ENCODE data around the gene LRRC10B. TPM values are rescaled to one million over a fixed set of nuclear protein-coding genes. Genes with fewer than 3 reads are reported as not detected.

Gene LRRC10B
- total and polyA plus RNA-seq, 4 donors: 9.2 to 29.3 (median 11.5) TPM

DNA sequence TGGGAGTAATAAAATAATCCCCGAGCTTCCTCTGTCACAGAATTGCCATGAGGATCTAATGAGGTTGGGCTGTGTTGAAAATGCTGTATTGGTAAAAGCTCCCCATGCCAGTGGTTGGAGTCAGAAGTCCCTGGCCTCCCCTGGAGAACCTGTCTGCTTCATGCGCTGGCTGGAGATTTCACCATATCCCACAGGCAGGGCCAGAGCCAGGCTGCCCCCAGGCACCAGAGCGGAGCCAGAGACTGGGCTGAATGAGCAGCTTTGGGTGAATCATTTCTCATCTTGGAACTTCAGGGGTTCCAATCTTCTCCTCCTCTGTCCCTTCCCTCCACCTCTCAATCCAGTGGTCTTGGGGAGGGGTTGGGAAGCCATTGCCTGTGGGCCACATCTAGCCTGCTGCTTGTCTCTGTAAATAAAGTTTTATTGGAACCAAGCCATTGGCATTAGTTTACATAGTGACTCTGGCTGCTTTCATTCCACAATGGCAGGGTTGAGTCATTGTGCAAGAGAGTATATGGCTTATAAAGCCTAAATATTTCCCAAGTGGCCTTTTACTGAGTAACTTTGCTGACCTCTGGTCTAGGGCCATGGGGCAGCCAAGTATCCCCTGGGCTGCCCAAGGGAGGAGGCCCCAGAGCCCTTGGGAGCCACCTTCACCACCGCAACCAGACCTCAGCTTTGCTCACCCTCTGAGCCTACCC, 35.2 kb downstream of the LRRC10B start:
- Histone ChIP-seq H3K9me3 (ENCODE audit: control insufficient read depth in 4 of 4, insufficient read depth in 3 of 4, low read length in 3 of 4) (no peaks in the 10 kb centered on the region), H3K27me3 (ENCODE audit: control insufficient read depth in 3 of 3, insufficient read depth in 3 of 3, low read length in 2 of 3) (no peaks in the 10 kb centered on the region), H3K4me1 (ENCODE audit: control insufficient read depth in 5 of 5, insufficient read depth in 5 of 5, low read length in 5 of 5) (peaks cover 0 to 36% (median 2%) of the 10 kb centered on the region in 5 donors), H3K36me3 (ENCODE audit: control insufficient read depth in 4 of 4, insufficient read depth in 4 of 4, low read length in 4 of 4) (no peaks in the 10 kb centered on the region), H3K4me3 (no peak overlapping the region), H3K9ac (ENCODE audit: insufficient read depth in 1 of 2, low read length in 2 of 2) (no peak overlapping the region), H3K27ac (ENCODE audit: low read depth in 1 of 2, low read length in 1 of 2) (no peak overlapping the region)
- DNase-seq (no peak), ATAC-seq (ENCODE audit: insufficient read depth, low FRiP score) (no peak)
- TF ChIP-seq, protein P1, sequence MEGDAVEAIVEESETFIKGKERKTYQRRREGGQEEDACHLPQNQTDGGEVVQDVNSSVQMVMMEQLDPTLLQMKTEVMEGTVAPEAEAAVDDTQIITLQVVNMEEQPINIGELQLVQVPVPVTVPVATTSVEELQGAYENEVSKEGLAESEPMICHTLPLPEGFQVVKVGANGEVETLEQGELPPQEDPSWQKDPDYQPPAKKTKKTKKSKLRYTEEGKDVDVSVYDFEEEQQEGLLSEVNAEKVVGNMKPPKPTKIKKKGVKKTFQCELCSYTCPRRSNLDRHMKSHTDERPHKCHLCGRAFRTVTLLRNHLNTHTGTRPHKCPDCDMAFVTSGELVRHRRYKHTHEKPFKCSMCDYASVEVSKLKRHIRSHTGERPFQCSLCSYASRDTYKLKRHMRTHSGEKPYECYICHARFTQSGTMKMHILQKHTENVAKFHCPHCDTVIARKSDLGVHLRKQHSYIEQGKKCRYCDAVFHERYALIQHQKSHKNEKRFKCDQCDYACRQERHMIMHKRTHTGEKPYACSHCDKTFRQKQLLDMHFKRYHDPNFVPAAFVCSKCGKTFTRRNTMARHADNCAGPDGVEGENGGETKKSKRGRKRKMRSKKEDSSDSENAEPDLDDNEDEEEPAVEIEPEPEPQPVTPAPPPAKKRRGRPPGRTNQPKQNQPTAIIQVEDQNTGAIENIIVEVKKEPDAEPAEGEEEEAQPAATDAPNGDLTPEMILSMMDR (IDR thresholded peaks at IDR 0.05; ENCODE audit: control extremely low read depth, extremely low read depth): no peak
- WGBS, 2 donors: 92 to 95% methylated on average over 4 of the region's 4 CpGs

DNA sequence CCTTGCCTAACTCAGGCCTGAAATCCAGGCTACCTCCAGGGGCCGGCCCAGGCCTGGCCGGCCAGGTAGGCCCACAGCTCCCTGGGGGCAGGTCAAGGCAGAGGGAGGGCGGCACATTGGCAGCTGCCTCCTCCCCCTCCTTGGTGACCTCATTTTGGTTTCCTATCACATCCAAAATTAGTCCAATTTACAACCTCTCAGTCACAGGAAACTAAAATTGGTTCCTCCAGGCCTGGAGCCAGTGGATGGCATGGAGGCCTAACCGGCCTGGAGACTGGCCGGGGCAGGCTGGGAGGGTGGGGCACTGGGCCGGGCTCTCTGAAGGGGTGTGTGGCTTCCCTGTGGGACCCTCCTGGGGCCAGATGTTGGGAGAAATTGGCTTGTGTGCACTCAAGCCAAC, 35.9 kb downstream of the LRRC10B start:
- Histone ChIP-seq H3K4me1 (ENCODE audit: control insufficient read depth in 5 of 5, insufficient read depth in 5 of 5, low read length in 5 of 5) (peaks cover 0 to 29% (median 2%) of the 10 kb centered on the region in 5 donors), H3K27me3 (ENCODE audit: control insufficient read depth in 3 of 3, insufficient read depth in 3 of 3, low read length in 2 of 3) (no peaks in the 10 kb centered on the region), H3K9ac (ENCODE audit: insufficient read depth in 1 of 2, low read length in 2 of 2) (no peak overlapping the region), H3K27ac (ENCODE audit: low read depth in 1 of 2, low read length in 1 of 2) (no peak overlapping the region), H3K9me3 (ENCODE audit: control insufficient read depth in 4 of 4, insufficient read depth in 3 of 4, low read length in 3 of 4) (no peaks in the 10 kb centered on the region), H3K36me3 (ENCODE audit: control insufficient read depth in 4 of 4, insufficient read depth in 4 of 4, low read length in 4 of 4) (no peaks in the 10 kb centered on the region), H3K4me3 (no peak overlapping the region)
- ATAC-seq (ENCODE audit: insufficient read depth, low FRiP score): no peak
- 91 to 92% methylated on average over 6 of the region's 6 CpGs for WGBS, 2 donors
- TF ChIP-seq, protein P1 (IDR thresholded peaks at IDR 0.05; ENCODE audit: control extremely low read depth, extremely low read depth): no peak
- DNase-seq: no peak

DNA sequence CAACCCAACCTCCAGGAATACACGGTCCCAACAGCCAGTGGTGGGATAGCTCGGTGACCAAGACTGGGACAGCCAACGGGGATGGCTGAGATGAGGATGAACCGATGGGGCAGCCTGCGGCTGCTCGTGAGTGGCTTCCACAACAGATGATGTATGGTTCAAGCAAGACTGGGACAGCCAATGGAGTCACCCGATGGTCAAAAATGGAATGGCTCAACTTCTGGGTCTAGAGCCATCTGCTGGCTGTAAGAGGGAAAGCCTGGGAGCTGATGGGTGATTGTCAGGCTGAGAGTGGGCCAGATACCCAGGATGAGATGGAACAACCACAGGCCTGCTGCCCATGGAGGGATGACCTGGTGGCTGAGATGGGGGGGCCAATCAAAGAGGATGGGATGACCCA, 36.8 kb downstream of the LRRC10B start:
- TF ChIP-seq, protein P1 (IDR thresholded peaks at IDR 0.05; ENCODE audit: control extremely low read depth, extremely low read depth): no peak
- ATAC-seq (ENCODE audit: insufficient read depth, low FRiP score) (no peak), DNase-seq (no peak)
- no peaks in the 10 kb centered on the region for H3K36me3 ChIP-seq (ENCODE audit: control insufficient read depth in 4 of 4, insufficient read depth in 4 of 4, low read length in 4 of 4)
- no peaks in the 10 kb centered on the region for H3K9me3 ChIP-seq (ENCODE audit: control insufficient read depth in 4 of 4, insufficient read depth in 3 of 4, low read length in 3 of 4)
- WGBS, 2 donors: 94 to 95% methylated on average over 7 of the region's 7 CpGs
- no peak overlapping the region for H3K4me3 ChIP-seq
- peaks cover 0 to 22% (median 2%) of the 10 kb centered on the region in 5 donors for H3K4me1 ChIP-seq (ENCODE audit: control insufficient read depth in 5 of 5, insufficient read depth in 5 of 5, low read length in 5 of 5)
- no peaks in the 10 kb centered on the region for H3K27me3 ChIP-seq (ENCODE audit: control insufficient read depth in 3 of 3, insufficient read depth in 3 of 3, low read length in 2 of 3)
- H3K27ac ChIP-seq (ENCODE audit: low read depth in 1 of 2, low read length in 1 of 2): no peak overlapping the region
- H3K9ac ChIP-seq (ENCODE audit: insufficient read depth in 1 of 2, low read length in 2 of 2): no peak overlapping the region

DNA sequence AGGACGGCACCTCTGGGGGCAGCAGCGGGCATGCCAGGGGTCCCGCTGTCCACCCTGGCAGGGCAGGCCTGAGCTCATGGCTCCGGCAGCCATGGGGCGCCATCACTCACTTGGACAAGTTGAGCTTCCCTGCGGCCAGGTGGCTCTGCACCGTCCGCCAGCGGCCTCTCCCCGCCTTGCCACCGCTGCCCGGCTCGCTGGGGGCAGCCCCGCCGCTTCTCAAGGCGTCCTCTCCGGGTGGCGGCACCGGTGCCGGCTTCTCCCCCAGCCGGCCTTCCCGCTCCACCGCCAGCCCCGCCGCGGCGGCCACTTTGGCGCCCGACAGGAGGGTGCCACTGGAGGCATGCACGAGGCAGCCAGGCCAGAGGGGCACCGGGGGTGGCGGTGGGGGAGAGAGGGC, 37.4 kb downstream of the LRRC10B start:
- Histone ChIP-seq H3K27me3 (ENCODE audit: control insufficient read depth in 3 of 3, insufficient read depth in 3 of 3, low read length in 2 of 3) (no peaks in the 10 kb centered on the region), H3K9me3 (ENCODE audit: control insufficient read depth in 4 of 4, insufficient read depth in 3 of 4, low read length in 3 of 4) (no peaks in the 10 kb centered on the region), H3K4me1 (ENCODE audit: control insufficient read depth in 5 of 5, insufficient read depth in 5 of 5, low read length in 5 of 5) (peaks cover 0 to 16% (median 2%) of the 10 kb centered on the region in 5 donors), H3K27ac (ENCODE audit: low read depth in 1 of 2, low read length in 1 of 2) (no peak overlapping the region), H3K4me3 (no peak overlapping the region), H3K36me3 (ENCODE audit: control insufficient read depth in 4 of 4, insufficient read depth in 4 of 4, low read length in 4 of 4) (no peaks in the 10 kb centered on the region), H3K9ac (ENCODE audit: insufficient read depth in 1 of 2, low read length in 2 of 2) (no peak overlapping the region)
- no peak for DNase-seq
- no peak for ATAC-seq (ENCODE audit: insufficient read depth, low FRiP score)
- TF ChIP-seq, protein P1 (IDR thresholded peaks at IDR 0.05; ENCODE audit: control extremely low read depth, extremely low read depth): no peak
- 95 to 96% methylated on average over 25 to 32 of the region's 32 CpGs for WGBS, 2 donors
